NOMO-1 treated with DMSO at 0.1 percent for 48 hours (cell line): Measurements from ENCODE around the gene EVA1C.
A peak's percentile ranks its signal among the peaks of the same experiment; 100 is the strongest.
"Not testable (repeated sequence)": the region's sequence is repeated elsewhere in the genome, so short reads cannot be mapped to it uniquely, and the experiment has no call there.

Experiments used
- DNase-seq: peaks from one replicate; lab custom pipeline; 2025; ENCODE audit not compliant: unreplicated experiment; lab: John Stamatoyannopoulos, UW

The EVA1C gene

DNA sequence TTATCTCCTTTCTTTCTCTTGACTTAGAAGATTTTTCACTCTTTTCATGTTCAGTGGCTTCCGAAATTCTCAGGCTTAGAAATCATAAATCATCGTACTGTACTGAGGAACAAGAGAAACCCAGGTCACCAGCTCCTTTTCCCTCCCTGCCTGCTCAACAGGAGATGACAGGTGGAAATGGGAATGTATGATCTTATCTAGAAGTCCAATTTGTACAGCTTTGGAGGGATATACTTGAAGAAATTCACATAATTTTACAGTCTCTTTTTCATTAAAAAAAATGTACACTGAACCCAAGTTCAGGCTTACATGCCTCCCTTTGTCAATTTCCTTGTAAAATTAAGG is 11.7 kb downstream of the EVA1C start:
- no peak for DNase-seq

DNA sequence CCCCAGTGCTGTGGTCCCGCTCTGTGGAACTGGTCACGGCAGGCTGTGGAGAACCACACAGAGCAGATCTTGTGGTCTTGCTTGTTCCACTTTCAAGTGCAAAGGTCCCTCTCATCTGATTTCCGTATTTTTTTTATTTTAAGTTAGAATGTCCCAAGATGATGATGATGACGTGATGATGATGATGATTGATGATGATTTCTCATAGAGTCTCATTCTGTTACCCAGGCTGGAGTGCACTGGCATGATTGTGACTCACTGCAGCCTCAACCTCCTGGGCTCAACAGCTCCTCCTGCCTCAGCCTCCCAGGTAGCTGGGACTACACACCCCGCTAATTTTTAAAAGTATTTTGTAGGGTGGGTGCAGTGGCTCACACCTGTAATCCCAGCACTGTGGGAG is 12.2 kb downstream of the EVA1C start:
- peak; percentile 33 for DNase-seq

DNA sequence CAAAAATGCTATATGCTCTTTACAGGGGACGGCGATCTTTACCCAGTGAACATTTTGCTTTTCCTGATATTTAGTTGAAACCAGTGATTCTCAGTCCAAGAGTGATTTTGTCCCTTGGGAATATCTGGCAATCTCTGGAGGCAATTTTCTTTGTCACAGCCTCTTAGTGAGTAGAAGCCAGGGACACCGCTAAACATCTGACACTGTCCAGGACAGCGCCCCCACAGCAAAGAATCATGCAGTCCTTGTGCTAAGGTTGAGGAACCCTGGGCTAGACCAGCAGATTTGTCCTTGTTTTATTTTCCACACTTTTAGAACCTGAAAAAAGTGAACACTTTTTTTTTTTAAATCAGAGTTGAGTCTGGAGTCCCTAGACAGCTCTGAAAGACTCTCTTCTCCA is 13.1 kb downstream of the EVA1C start:
- DNase-seq = no peak

DNA sequence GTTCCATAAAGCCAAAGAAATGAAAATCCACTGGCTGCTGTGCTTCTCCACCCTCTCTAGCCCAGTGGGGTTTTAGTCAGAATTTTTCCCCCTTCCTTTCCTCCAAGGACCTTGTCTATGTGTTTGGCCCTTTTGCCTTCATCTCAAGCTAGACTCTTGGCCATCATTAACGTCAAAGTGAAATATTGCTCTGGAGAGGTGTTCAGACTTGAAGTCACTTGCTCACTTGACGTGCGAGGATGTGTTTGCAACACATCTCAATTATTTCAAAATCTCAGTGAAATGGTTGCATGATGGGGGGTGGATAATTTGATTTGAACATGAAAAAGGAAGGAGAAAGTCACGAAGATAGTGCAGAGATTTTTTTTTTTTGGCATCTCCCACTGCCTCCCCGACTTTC is 13.6 kb downstream of the EVA1C start:
- DNase-seq = peak; percentile 38

DNA sequence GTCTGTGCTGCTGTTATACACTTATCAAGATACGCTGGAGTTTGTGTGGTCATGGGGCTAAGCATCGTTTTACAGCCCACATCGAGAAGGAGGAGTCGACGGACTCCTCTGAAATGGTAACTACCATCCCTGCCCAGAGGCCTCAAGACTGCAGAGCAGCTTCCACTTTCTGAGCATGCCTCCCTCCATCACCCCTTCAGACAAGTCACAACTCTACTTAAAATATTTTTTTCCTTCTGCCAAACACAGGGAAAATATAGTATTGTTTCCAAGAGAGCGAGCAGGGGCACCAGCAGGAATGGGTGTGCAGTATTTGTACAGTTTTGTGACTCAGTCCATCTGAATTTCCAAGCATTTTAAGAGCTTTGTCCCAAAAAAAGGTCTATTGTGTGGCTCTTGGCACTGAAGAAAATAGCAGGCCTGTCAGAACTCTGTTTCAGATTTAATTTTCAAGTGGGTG is 14.1 kb downstream of the EVA1C start:
- DNase-seq = no peak

DNA sequence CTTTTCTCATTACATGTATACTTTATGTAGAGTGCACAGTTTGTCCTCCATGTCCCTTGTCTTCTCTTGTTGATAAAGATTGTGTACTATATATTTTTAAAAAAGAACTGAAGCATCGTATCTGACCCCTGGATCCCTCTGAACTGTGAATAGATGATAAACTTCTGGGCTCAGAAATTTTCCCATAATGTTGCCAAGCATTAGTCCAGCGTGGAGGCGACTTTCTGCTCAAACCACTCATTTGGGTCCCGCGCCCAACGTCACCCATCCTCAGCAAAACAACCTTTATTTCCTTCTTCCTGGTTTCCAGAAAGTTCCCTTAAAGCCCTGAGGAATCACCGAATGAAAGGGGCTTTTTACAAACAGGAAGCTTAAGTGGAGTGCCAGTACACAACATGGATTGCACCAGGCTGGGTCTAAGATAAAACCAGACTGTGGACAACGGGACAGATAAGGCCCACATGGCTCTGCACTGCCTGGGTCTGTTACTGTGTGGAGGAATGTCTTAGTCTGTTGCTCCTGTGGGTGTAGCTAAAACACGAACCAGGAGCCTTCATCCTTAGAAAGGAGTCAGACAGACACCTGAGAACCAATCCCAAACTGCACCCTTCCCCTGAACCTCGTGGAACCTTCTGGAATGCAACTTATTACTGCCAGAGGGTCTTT is 15.6 kb downstream of the EVA1C start:
- DNase-seq = no peak

DNA sequence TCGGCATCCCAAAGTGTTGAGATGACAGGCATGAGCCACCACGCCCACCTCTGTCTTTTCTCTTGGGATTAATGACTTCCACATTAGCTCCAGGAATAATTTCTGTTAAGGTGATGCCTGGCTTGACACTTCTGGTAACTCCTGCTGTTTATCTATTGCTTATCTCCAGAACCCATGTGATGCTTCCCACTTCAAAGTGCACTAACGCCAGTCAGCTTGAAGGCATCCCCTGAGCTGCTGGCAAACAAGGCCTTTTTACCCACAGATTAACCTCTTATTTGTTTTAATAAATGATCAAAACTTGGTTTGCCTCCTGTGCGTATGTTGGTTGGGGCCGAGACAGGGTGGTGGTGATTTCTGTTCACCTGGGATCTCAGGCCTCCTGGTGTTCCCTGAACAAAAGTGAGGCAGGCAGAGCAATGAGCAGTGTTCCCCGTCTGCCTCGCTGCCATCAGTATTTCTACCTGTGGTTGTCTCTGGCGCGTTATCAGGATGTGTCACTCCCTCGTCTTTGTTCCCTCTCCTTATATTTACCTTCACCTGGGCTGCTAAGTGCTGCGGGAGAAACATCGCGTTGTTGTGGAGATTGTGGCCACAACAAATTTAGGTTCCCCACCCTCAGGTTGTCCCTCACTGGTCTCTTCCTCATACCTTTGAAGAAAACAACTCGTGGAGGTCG is 20.6 kb downstream of the EVA1C start:
- DNase-seq = not testable (repeated sequence)

DNA sequence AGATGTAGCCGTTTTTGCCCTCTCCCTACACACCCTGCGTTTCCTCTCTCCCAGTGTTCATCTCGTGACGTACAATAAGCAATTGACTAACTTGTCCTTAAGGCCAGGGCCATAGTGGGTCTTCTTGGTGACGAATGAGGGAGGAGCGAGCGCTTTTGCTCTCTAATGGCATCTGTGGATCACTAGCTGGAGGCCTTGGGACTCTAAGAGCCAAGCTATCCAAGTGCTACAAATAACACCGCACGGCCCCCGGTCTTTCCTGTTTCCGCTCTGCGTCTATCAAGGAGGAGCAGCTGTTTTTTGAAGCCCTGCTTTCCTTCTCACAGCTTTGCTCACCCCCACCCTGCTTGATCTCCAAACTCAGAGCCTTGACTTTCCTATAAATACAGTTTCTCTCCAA is 25.2 kb downstream of the EVA1C start:
- no peak for DNase-seq

DNA sequence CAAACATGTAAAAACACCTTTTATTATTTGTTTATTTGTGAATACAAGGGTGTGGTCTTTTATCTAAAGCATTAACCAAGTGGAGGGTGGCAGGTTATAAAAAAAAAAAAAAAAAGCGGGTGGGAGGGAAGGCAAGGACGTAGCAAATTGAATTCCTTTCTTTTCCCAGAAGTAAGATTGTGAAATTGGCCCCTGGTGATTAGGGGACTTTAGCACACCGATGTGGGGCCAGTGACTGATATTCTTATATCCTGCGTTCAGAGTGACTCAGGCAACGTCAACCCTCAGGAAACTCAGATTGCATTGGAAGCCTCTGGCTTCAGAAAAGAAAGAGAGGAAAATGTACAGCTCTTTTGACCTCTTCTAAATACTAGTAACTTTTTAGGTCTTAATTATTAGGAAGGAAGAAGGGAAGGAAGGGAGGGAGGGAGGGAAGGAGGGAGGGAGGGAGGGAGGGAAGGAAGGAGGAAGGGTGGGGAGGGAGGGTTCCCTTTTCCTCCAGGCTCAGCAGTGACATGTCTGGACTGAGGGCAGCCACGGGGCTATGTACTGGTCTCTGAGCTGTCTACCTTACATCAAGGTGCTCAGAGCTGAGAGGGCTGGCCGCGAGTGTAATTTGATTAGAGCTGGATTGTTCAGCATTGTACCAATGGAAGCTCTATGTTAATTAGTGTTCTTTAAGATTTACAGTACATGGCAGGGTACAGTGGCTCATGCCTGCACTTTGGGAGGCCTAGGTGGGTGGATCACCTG is 30.2 kb downstream of the EVA1C start:
- no peak for DNase-seq

DNA sequence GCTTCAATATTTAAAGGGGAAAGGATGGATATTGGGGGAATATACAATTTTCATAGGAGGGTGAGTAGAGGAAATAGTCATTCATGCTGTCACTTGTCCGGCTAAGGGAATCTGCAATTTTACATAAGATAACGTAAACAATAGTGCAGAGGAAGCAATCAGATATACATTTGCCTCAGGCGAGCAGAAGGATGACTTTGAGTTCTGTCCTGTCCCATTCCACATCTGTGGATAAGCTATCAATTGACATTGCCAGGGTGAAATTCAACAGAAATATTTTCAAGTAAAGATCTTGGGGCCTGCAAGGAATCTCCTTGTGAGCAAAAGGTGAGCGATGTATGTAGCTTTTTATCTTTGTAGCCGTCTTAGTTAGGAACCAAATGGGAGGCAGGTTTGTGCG is 32.6 kb downstream of the EVA1C start:
- DNase-seq = no peak

DNA sequence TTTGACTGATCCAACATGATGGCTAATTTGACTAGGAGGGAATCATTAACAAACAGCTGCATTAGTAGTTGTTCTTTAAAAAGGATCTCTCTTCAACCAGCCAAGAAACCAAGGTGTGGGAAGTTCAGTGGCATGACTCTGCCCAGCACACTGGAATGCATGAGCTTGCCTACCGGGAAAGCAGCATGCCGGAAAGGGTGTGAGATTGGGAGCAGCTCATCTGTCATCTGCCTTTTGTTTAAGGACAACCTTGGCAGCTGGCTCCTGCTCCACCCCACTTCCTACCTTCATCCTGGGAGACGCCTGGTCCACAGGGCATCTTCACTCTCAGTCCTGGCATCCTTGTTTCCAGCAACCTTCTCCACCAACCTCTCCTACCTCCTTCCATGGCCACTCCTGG is 33.9 kb downstream of the EVA1C start:
- DNase-seq = not testable (repeated sequence)

DNA sequence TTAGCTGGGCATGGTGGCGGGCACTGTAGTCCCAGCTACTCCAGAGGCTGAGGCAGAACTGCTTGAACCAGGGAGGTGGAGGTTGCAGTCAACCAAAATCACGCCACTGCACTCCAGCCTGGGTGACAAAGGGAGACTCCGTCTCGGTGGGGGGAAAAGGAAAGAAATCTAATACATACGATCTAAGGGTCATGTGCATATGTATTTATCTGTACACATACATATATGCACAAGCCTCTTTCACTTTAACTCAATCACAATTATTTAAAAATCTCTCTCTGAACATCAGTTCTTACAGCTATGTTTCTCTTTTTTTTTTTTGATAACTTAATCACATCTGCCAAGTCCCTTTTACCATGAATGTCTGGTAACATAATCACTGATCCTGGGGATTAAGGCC is 34.7 kb downstream of the EVA1C start:
- DNase-seq = no peak

DNA sequence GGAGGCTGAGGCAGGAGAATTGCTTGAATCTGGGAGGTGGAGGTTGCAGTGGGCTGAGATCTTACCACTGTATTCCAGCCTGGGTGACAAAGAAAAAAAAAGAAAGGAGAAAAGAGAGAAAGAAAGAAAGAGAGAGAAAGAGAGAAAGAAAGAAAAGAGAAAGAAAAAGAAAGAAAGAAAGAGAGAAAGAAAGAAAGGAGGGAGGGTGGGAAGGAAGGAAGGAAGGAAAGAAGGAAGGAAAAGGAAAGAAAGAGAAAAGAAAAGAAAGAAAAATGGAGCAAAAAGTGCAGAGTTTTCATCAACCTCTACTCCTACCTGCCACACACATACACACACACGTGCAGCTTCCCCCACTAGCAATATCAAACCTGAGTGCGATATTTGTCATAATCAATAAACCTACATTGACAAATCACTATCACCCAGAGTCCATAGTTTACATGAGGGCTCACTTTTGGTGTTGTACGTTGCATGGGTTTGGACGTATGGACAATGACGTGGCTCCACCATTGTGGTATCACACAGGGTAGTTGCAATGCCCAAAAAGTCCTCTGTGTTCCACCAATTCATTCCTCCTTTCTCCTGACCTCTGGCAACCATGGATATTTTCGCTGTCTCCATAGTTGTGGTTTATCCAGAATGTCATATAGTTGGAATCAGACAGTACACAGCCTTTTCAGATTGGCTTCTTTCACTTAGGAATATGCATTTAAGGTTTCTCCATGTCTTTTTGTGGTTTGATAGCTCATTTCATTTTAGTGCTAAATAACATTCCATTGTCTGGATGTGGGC is 36.5 kb downstream of the EVA1C start:
- DNase-seq = no peak

DNA sequence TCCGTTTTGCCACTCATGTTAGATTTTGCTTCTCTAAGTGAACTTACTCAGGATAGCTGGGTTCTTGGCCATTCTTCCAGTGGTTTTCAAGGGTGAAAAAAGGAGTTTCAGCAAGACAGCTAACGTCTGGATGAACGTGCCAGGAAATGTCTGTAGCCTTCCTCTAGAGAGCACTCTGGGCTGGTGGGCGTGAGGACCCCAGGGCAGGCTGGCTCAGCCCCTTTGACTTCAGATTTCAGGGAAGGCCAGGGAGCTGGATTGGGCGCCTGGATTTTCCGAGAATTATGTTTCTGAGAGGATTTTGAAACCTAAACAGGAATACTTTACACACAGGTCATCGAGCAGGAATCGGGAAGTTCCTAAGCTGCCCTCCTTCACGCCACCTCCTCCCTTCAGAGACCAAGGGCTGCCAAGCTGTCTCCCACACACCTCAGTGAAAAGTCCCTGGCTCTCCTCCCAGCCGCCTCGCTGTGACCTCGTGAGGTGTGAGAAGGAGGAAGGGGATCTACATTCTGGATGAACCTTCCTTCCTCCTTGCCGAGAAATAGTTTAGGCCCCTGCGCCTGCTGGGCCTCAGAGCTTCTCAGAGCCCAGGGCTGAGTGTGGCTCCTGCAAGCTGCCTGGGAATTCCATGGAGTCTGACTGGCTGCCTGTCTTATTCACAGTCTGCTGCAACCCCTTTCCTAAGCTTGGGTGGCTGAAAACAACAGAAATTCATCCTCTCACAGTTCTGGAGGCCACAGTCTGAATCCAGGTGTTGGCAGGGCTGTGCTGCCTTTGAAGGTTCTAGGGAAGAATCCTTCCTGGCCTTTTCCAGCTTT is 38.6 kb downstream of the EVA1C start:
- DNase-seq = not testable (repeated sequence)

DNA sequence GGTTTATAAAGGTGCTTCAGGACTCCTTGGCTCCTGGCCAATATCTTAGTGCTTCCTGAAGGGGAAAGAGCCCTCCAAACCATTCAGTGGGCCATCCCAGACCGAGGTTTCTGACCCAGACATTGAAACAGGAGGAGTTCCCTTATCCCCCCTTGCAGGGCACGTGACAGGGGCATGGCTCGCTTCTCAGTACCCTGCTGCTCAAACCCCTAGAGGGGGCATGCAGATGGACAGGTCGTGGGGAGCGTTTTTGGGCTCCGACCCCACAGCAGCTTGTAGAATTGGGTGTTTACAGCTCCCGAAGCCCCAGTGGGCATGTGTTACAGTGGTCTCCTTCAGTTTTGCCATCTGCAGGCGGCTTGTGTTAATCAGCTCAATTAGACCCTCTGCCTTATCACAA is 39.7 kb downstream of the EVA1C start:
- not testable (repeated sequence) for DNase-seq

DNA sequence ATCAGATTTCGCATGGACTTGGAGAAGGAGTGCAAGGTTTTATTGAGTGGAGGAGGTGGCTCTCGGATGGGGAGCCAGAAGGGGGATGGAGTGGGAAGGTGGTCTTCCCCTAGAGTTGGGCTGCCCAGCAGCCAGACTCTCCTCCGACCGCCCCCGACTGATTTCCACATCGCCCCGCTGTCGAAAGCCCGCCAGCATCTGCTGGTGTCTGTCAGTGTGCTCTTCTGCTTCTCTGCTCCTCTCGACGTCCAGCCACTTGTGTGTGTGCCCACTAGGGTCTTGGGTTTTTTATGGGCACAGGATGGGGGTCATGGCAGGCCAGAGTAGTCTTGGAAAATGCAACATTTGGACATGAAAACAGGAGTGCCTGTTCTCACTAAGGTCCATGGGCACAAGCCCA is 40.1 kb downstream of the EVA1C start:
- no peak for DNase-seq

DNA sequence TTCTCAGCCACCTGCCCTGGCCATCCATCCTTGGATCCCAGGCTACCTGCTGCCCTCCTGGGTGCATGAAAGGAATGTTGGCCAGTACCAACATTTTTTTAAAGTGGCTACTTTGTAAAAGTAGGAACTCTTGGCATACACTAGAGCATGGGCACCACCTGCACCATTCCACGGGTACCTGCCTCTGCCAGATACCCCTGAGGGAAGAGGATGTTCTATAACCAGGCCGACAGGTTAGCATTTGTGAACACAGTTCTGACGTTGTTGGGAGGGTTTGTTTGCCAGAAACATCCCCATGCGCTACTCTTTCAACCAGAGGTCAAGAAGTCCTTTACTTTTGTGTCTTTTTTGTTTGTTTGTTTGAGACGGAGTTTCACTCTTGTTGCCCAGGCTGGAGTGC is 43.0 kb downstream of the EVA1C start:
- no peak for DNase-seq

DNA sequence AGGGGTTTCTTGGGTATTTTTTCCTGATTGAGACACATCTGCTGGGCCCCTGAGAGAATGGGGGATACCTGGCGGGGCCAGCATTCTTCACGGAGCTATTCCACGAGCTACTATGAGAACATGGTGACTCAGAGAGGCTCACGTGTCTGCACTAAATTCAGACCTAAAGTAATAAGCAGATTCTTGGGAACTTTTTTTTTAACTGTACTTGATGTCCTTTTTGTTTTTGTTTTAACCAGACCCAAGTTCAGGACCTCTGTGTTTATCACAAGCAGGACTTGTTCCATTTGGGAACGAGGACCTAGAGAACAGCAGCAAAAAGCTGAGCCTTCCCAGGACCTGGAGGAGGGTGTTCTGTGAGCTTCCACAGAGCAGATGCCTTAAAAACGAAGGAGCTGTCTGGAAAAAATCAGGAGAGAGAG is 44.0 kb downstream of the EVA1C start:
- no peak for DNase-seq

DNA sequence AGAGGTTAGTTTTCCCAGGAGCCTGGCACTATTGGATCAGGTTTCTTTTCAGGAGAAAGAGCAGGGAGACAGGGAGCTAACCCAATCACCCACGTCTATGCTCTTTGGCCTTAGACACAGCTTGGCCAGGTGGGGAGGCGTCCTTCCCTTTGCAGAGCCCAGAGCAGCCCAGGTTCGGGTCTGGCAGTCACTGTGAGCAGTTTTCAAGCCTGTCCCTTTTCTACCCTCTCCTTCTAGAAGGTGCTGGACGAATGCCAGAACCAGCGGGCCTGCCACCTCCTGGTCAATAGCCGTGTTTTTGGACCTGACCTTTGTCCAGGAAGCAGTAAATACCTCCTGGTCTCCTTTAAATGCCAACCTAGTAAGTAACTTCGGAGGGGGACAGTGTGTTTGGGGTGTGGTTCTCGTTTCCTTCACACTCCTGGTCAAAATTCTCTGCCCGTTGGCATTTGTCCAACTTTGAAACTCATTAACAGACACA is 44.9 kb downstream of the EVA1C start:
- no peak for DNase-seq

DNA sequence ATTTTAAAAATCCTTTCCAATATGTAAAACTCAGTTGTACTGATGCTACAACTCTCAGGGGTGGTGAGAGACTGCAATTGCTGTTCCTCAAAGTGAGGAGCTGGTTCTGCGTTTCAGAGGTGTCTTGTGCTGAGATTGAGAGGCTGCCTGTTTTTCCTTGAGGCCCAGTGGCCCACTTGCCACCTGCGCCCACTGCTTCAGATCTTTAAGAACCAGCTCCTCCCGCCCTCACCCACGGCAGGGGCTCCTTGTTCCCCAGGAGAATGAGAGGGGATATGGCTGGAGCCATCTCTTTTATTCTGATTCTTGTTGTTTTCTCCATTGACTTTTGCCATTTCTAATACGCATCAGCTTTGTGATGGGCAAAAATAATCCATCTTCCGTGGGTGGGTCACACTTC is 45.5 kb downstream of the EVA1C start:
- no peak for DNase-seq
